HepG2 (cell line): ENCODE data around the gene TRANK1.

Experiments used
- SIN3A ChIP-seq: IDR thresholded peaks from 2 replicates; pipeline ENCODE4 v1.6.1; 2011; ENCODE audit warnings: low read depth, mild to moderate bottlenecking, control low read depth, low read length, borderline replicate concordance
- STAT5B ChIP-seq: sonication (generic); formaldehyde crosslinking; IDR thresholded peaks from 2 replicates; pipeline ENCODE4 v1.4.0; 2020; ENCODE audit warnings: missing genetic modification reagents

- TF ChIP-seq SIN3A (no peak), STAT5B (CRISPR knock-in tag) (no peak)
Observed at GRCh38 chr3:36871379-36872126, 73.3 kb downstream of the TRANK1 start.
